Ishikawa (cell line): ENCODE measurements around the gene ANKRD44.

Experiments used
- CEBPB ChIP-seq: IDR thresholded peaks from 2 replicates; pipeline ENCODE4 v1.6.1; 2012
- EGR1 ChIP-seq: IDR thresholded peaks from 2 replicates; pipeline ENCODE4 v1.6.1; 2012
- EP300 ChIP-seq: IDR thresholded peaks from 2 replicates; pipeline ENCODE4 v1.6.1; 2012; ENCODE audit warnings: borderline replicate concordance
- FOXM1 ChIP-seq: IDR thresholded peaks from 2 replicates; pipeline ENCODE4 v1.6.1; 2012; ENCODE audit warnings: low read depth, borderline replicate concordance
- MAX ChIP-seq: IDR thresholded peaks from 2 replicates; pipeline ENCODE4 v1.6.1; 2012
- NFIC ChIP-seq: IDR thresholded peaks from 2 replicates; pipeline ENCODE4 v1.6.1; 2012
- RAD21 ChIP-seq: IDR thresholded peaks from 2 replicates; pipeline ENCODE4 v1.6.1; 2012; ENCODE audit warnings: low read depth
- REST ChIP-seq: IDR thresholded peaks from 2 replicates; pipeline ENCODE4 v1.6.1; 2012; ENCODE audit warnings: low read depth, mild to moderate bottlenecking
- TAF1 ChIP-seq: IDR thresholded peaks from 2 replicates; pipeline ENCODE4 v1.6.1; 2012; ENCODE audit warnings: low read depth, mild to moderate bottlenecking
- TCF12 ChIP-seq: IDR thresholded peaks from 2 replicates; pipeline ENCODE4 v1.6.1; 2012; ENCODE audit warnings: low read depth
- USF1 ChIP-seq: IDR thresholded peaks from 2 replicates; pipeline ENCODE4 v1.6.1; 2012
- YY1 ChIP-seq: IDR thresholded peaks from 2 replicates; pipeline ENCODE4 v1.6.1; 2012; ENCODE audit warnings: low read depth

GRCh38 chr2:197088694-197089093 is 221.9 kb downstream of the ANKRD44 start:
- TF ChIP-seq CEBPB (no peak), TAF1 (no peak), EP300 (no peak; the same call in 1 of the 2 replicates), RAD21 (no peak), USF1 (peak; percentile 55), YY1 (no peak), TCF12 (no peak), REST (no peak), NFIC (no peak), MAX (peak; percentile 70; the same call in 1 of the 2 replicates), EGR1 (no peak), FOXM1 (no peak)
